Smooth muscle cell (in vitro differentiated cells): ENCODE results near the gene MS4A4E. TPM values are rescaled to one million over a fixed set of nuclear protein-coding genes. Genes with fewer than 3 reads are reported as not detected.
"Not testable (repeated sequence)": the region's sequence is repeated elsewhere in the genome, so short reads cannot be mapped to it uniquely, and the experiment has no call there.

ENCODE experiments used
- DNase-seq: peaks from one replicate; lab custom pipeline; 2025; ENCODE audit not compliant: unreplicated experiment; lab: John Stamatoyannopoulos, UW
- H2AFZ ChIP-seq: fragments of 200-600 bp; sonication (generic); 2 replicates; pipeline ENCODE4 v1.6.0; 2016; ENCODE audit warnings: antibody characterized with exemption, low read depth, mild to moderate bottlenecking
- H3F3A ChIP-seq: fragments of 200-600 bp; sonication (generic); 2 replicates; pipeline ENCODE4 v1.6.0; 2017; ENCODE audit warnings: antibody characterized with exemption, low read depth
- H3K27ac ChIP-seq: fragments of 200-600 bp; sonication (generic); 2 replicates; pipeline ENCODE4 v1.5.1; 2016; ENCODE audit warnings: low read depth, mild to moderate bottlenecking
- H3K27me3 ChIP-seq: fragments of 200-600 bp; sonication (generic); 2 replicates; pipeline ENCODE4 v1.6.1; 2016; ENCODE audit warnings: low read depth, mild to moderate bottlenecking
- H3K36me3 ChIP-seq: fragments of 200-600 bp; sonication (generic); 2 replicates; pipeline ENCODE4 v1.5.1; 2016; ENCODE audit warnings: low read depth
- H3K4me1 ChIP-seq: fragments of 200-600 bp; sonication (generic); 2 replicates; pipeline ENCODE4 v1.5.1; 2016; ENCODE audit warnings: low read depth
- H3K4me2 ChIP-seq: fragments of 200-600 bp; sonication (generic); 2 replicates; pipeline ENCODE4 v1.6.0; 2016; ENCODE audit warnings: mild to moderate bottlenecking
- H3K4me3 ChIP-seq: fragments of 200-600 bp; sonication (generic); 2 replicates; pipeline ENCODE4 v1.5.1; 2016; ENCODE audit warnings: mild to moderate bottlenecking
- H3K79me2 ChIP-seq: fragments of 200-600 bp; sonication (generic); 2 replicates; pipeline ENCODE4 v1.6.0; 2016; ENCODE audit warnings: low read depth, mild to moderate bottlenecking
- H3K9ac ChIP-seq: fragments of 200-600 bp; sonication (generic); 2 replicates; pipeline ENCODE4 v1.6.0; 2016; ENCODE audit warnings: low read depth
- H3K9me3 ChIP-seq: fragments of 200-600 bp; sonication (generic); replicated peaks from 2 replicates; pipeline ENCODE4 v1.5.1; 2016; ENCODE audit warnings: low read depth
- H4K20me1 ChIP-seq: fragments of 200-600 bp; sonication (generic); 2 replicates; pipeline ENCODE4 v1.6.0; 2016; ENCODE audit warnings: low read depth
- WGBS: methylation state at CpG from one replicate; pipeline ENCODE4 v1.1.7; 2016; ENCODE audit warnings: low lambda C conversion rate; 5-methylcytosine and 5-hydroxymethylcytosine counted together
- polyA plus RNA-seq: library from polyadenylated mRNA; unstranded; fragments of >200 nt; fragmentation: Nextera tagmentation; extraction: Ambion mirVana; gene quantifications from 2 replicates; pipeline ENCODE4 v1.2.1, GENCODE V29; 2016
- total RNA-seq: library from RNA; depleted of rRNA; stranded (reverse); fragments of >200 nt; gene quantifications from 2 replicates; pipeline ENCODE4 v1.2.3, GENCODE V29; 2014
- TF ChIP-seq, protein P1 (sequence below): fragments of 200-600 bp; sonication (generic); IDR thresholded peaks from 2 replicates; pipeline ENCODE4 v1.5.1; 2017; ENCODE audit warnings: borderline replicate concordance, mild to moderate bottlenecking, antibody characterized with exemption; ENCODE audit not compliant: insufficient read depth, poor library complexity, severe bottlenecking

The MS4A4E gene
- total and polyA plus RNA-seq, 2 experiments from 2014 or later = not detected

DNA sequence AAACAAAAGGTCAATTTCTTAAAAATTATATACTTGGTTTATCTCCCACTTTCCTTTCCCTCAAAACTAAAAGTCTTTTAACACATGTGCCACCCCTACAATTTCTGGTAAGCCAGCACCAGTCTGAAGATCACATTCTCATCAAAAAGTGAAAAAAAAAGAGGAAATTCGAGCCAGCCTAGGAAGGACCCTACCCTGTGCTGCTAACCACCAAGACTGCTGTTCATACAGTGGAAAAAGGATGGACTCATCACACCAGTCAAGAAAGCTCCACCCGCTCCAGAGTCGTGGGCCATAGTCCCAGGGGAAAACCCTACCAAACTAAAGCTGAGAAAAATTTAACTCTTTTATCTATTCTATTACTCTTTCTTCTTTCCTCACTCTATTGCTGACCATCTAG lies 54.5 kb downstream of the MS4A4E start:
- H3K27me3 ChIP-seq, H3K79me2 ChIP-seq, H3K4me2 ChIP-seq, H4K20me1 ChIP-seq, H3K27ac ChIP-seq, H3K9ac ChIP-seq, H3K36me3 ChIP-seq, DNase-seq, H3F3A ChIP-seq, H3K9me3 ChIP-seq, H2AFZ ChIP-seq, H3K4me1 ChIP-seq, H3K4me3 ChIP-seq: not testable (repeated sequence)
- WGBS = 79% methylated on average over 3 of the region's 3 CpGs

DNA sequence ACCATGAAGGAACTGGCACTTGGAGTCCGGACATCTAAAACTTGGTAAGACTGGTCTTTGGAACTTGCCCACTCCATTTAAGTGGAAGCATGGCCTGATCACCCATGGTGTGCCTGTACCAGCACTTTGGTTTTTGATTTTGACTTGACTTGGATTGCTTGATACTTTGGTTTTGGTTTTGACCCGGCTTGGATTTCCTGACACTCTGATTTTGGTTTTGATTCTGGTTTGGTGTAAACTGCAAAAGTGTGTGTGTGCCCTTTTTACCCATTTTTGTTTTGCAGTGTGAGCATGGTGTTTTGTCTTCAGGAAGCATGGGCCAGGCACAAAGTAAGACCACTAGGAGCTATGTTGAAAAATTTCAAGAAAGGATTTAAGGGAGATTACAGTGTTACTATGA lies 56.8 kb downstream of the MS4A4E start:
- not testable (repeated sequence) for H3K9me3 ChIP-seq, H2AFZ ChIP-seq, H3K4me1 ChIP-seq, H3K79me2 ChIP-seq, H3K9ac ChIP-seq, H3F3A ChIP-seq, H3K36me3 ChIP-seq, DNase-seq, H3K27me3 ChIP-seq, H3K4me2 ChIP-seq, H4K20me1 ChIP-seq, H3K4me3 ChIP-seq, H3K27ac ChIP-seq
- 86% methylated on average over 2 of the region's 2 CpGs for WGBS

DNA sequence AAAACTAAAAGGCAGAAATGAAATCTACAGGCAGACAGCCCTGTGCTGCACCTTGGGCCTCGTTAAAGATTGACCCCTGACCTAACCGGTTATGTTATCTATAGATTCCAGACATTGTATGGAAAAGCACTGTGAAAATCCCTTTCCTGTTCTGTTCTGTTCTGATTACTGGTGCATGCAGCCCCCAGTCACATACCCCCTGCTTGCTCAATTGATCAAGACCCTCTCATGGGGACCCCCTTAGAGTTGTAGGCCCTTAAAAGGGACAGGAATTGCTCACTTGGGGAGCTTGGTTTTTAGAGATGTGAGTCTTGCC lies 57.5 kb downstream of the MS4A4E start:
- H3K36me3 ChIP-seq, H3K4me3 ChIP-seq, H3K9ac ChIP-seq, H3F3A ChIP-seq, H3K4me2 ChIP-seq, H3K27me3 ChIP-seq, H3K79me2 ChIP-seq, H4K20me1 ChIP-seq, DNase-seq, H3K27ac ChIP-seq, H3K9me3 ChIP-seq, H3K4me1 ChIP-seq, H2AFZ ChIP-seq: not testable (repeated sequence)
- 54% methylated on average over 2 of the region's 2 CpGs for WGBS

DNA sequence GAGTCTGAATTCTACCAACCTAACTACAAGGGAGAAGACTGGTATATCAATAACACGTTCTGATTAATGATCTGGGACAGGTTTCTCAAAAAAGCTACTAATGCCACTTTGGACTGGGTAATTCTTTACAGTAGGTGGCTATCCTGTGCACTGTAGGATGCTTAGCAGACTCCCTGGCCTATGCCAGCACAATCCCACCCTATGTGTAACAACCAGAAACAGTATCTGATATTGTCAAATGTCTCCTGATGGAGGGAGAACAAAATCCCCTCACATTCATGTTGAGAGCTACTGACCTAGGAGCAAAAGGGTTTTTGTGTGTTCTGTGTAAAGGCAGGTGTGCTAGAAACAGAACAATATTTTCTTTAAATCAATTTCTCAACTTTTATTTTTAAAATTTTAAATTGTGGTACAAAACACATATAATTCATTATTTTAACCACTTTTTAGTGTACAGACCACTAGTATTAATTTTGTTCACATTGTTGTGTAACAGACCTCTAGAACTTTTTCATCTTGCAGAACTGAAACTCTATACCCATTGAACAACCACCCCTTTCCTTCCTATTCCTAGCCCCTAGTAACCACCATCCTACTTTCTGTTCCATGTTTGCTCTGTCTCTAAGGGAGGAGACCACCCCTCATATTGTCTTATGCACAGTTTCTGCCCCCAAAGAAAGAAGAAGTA lies 58.0 kb downstream of the MS4A4E start:
- TF ChIP-seq, protein P1, sequence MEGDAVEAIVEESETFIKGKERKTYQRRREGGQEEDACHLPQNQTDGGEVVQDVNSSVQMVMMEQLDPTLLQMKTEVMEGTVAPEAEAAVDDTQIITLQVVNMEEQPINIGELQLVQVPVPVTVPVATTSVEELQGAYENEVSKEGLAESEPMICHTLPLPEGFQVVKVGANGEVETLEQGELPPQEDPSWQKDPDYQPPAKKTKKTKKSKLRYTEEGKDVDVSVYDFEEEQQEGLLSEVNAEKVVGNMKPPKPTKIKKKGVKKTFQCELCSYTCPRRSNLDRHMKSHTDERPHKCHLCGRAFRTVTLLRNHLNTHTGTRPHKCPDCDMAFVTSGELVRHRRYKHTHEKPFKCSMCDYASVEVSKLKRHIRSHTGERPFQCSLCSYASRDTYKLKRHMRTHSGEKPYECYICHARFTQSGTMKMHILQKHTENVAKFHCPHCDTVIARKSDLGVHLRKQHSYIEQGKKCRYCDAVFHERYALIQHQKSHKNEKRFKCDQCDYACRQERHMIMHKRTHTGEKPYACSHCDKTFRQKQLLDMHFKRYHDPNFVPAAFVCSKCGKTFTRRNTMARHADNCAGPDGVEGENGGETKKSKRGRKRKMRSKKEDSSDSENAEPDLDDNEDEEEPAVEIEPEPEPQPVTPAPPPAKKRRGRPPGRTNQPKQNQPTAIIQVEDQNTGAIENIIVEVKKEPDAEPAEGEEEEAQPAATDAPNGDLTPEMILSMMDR = no peak
- H3K9ac ChIP-seq = no peak overlapping the region

DNA sequence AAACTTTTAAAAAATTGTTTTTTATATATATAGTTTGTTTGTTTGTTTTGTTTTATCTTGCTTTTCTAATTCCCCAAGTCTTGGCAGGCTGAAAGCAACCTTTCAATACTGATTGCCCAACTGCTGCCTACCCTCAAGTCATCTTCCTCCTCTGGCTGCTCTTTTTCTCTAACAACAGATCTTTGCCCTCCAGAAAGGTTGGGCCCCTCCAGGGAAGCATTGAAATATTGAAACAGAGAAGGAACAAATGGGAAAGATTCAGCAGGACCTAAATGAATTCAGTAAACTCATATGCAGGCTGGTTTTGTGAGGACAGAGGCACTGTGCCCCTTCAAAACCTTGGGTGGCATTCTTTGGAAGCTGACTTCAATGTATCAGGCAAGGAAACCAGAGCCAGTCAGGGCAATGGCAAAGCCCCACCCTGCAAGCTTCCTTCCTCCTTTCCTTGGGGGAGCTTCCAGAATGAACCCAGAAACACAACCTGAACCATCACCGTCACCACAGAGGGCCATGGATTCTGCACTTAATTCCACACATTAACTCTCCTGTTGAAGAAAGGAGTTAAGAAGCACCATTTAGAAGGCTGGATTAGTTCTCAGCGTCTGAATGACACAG lies 59.2 kb downstream of the MS4A4E start:
- Histone ChIP-seq H3K79me2 (no peaks in the 10 kb centered on the region), H3K9me3 (no peaks in the 10 kb centered on the region), H3K36me3 (no peaks in the 10 kb centered on the region), H3K9ac (no peak overlapping the region), H3F3A (no peaks in the 10 kb centered on the region), H3K4me2 (no peak overlapping the region), H3K4me3 (no peak overlapping the region), H4K20me1 (no peaks in the 10 kb centered on the region), H3K27me3 (no peaks in the 10 kb centered on the region), H2AFZ (no peak overlapping the region), H3K27ac (no peak overlapping the region), H3K4me1 (peaks cover 7% of the 10 kb centered on the region)
- 68% methylated on average over 2 of the region's 2 CpGs for WGBS
- DNase-seq = no peak
- TF ChIP-seq, protein P1 = no peak

More for the DNA sequence above, 58.0 kb downstream of the MS4A4E start:
- Histone ChIP-seq H3K9me3 (no peaks in the 10 kb centered on the region), H3K27ac (no peak overlapping the region), H3K36me3 (no peaks in the 10 kb centered on the region), H2AFZ (no peak overlapping the region), H3K27me3 (no peaks in the 10 kb centered on the region), H3K4me2 (no peak overlapping the region), H3K4me3 (no peak overlapping the region), H4K20me1 (no peaks in the 10 kb centered on the region), H3K4me1 (peaks cover 7% of the 10 kb centered on the region), H3K79me2 (no peaks in the 10 kb centered on the region), H3F3A (no peaks in the 10 kb centered on the region)
- DNase-seq = no peak
- WGBS = 32% methylated on average over 1 of the region's 1 CpG
